ENCODE results near the gene LILRB5. TPM values are rescaled to one million over a fixed set of nuclear protein-coding genes. Genes with fewer than 3 reads are reported as not detected.

LILRB5 gene
- total and polyA plus RNA-seq, 2 of the 4 experiments (the other 2 are of a cell fraction) = not detected

DNA sequence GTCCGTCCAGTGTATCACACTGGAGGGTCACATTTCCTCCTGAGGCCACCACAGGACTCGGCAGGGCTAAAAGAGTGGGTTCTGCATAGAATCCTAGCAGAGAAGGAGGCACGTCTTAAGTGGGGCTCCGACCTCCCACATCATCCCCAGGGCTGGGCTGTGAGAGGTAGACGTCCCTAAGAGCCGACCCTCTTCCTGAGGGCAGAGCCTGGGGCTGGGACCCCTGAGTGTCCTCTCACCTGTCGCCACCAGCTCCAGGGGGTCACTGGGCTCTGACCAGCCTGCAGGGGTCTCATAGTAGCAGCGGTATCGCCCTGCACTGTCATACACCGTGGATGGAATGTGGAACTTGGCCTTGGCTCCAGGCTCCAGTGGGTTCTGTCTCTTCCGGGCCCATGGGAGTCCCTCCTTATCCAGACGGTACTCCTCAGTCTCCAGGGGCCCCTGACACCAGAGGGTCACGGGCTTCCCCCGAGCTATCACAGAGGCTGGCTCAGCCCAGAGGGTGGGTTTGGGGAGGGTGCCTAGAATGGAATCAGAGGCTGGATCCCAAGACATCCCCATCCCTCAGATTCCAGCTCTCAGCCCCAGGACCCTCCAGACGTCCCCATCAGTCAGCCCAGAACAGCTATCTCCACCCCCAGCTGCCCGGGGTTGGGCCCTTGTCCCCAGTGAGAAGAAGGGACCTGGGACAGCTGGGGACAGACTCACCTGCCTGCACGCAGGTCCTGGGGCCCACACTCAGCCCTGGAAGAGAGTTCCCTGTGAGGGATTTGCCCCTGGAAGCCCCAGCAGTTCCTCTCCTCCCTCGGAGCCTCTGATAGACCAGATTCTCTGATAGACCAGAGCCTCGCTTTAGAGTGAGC is 590 bp downstream of the LILRB5 start:
- Histone ChIP-seq H4K91ac (ENCODE audit: insufficient read depth, low read depth, low read length) (no peak overlapping the region), H2BK20ac (ENCODE audit: low read depth, low read length) (no peak overlapping the region), H3K4ac (ENCODE audit: low read depth, low read length) (no peak overlapping the region), H3K4me3 (ENCODE audit: insufficient read depth, low read depth, low read length) (no peak overlapping the region), H3K14ac (replicated peaks; ENCODE audit: low read depth, low read length) (no peak overlapping the region), H3K4me1 (ENCODE audit: control insufficient read depth, insufficient read depth, low read length) (no peaks in the 10 kb centered on the region), H3K9ac (ENCODE audit: low read depth, low read length) (no peak overlapping the region), H2BK15ac (ENCODE audit: low read depth, low read length) (no peak overlapping the region), H3K79me1 (ENCODE audit: low read depth in 1 of 2, low read length in 2 of 2) (no peaks in the 10 kb centered on the region), H2AFZ (replicated peaks; ENCODE audit: low read length, poor library complexity) (no peak overlapping the region), H3K23ac (ENCODE audit: low read depth, low read length) (no peak overlapping the region), H3K4me2 (ENCODE audit: low read depth, low read length) (no peak overlapping the region), H3K18ac (ENCODE audit: low read depth, low read length) (no peak overlapping the region), H2BK5ac (ENCODE audit: low read depth, low read length, poor library complexity, severe bottlenecking) (no peak overlapping the region), H3K36me3 (ENCODE audit: control insufficient read depth, insufficient read depth, low read length) (no peaks in the 10 kb centered on the region), H4K8ac (ENCODE audit: low read depth in 2 of 2, low read length in 2 of 2) (no peak overlapping the region), H3K27ac (ENCODE audit: insufficient read depth, low read length) (no peak overlapping the region), H2AK9ac (replicated peaks; ENCODE audit: low read depth, low read length, poor library complexity) (no peak overlapping the region), H3K27me3 (ENCODE audit: control insufficient read depth, insufficient read depth, low read length) (peaks cover 22% of the 10 kb centered on the region), H3K9me1 (ENCODE audit: insufficient read depth, low read length) (no peaks in the 10 kb centered on the region), H3K9me3 (ENCODE audit: control insufficient read depth, insufficient read depth, low read length) (no peaks in the 10 kb centered on the region), H3K56ac (ENCODE audit: extremely low read depth, insufficient read depth, low read length) (no peak overlapping the region), H2BK120ac (ENCODE audit: low read depth, low read length) (no peak overlapping the region), H4K5ac (ENCODE audit: low read depth, low read length) (no peak overlapping the region), H2AK5ac (ENCODE audit: low read depth, low read length) (no peak overlapping the region), H4K20me1 (ENCODE audit: insufficient read depth, low read length) (no peaks in the 10 kb centered on the region)
- intact Hi-C loops (cut with micrococcal nuclease) = no loop called here
- DNase-seq (no peak), ATAC-seq (ENCODE audit: low read depth) (no peak)
- BruUV-seq (replicated peaks) = no TSS peak
- in situ Hi-C loops (cut with MboI; ENCODE audit: low sequenced_read_pairs) = no loop called here
- TF ChIP-seq MAZ (IDR thresholded peaks at IDR 0.05; ENCODE audit: borderline replicate concordance, low read depth, low read length) = no peak
- TF ChIP-seq POLR2A (IDR thresholded peaks at IDR 0.05; ENCODE audit: low read depth, low read length) = no peak
- no peak for TF ChIP-seq MAFK (IDR thresholded peaks at IDR 0.05; ENCODE audit: low read depth, low read length)
- no peak for TF ChIP-seq RAD21 (IDR thresholded peaks at IDR 0.05; ENCODE audit: low read length)
- TF ChIP-seq, protein P1, sequence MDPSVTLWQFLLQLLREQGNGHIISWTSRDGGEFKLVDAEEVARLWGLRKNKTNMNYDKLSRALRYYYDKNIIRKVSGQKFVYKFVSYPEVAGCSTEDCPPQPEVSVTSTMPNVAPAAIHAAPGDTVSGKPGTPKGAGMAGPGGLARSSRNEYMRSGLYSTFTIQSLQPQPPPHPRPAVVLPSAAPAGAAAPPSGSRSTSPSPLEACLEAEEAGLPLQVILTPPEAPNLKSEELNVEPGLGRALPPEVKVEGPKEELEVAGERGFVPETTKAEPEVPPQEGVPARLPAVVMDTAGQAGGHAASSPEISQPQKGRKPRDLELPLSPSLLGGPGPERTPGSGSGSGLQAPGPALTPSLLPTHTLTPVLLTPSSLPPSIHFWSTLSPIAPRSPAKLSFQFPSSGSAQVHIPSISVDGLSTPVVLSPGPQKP (IDR thresholded peaks at IDR 0.05; ENCODE audit: borderline replicate concordance, low read depth, low read length) = no peak
- TF ChIP-seq, protein P2, sequence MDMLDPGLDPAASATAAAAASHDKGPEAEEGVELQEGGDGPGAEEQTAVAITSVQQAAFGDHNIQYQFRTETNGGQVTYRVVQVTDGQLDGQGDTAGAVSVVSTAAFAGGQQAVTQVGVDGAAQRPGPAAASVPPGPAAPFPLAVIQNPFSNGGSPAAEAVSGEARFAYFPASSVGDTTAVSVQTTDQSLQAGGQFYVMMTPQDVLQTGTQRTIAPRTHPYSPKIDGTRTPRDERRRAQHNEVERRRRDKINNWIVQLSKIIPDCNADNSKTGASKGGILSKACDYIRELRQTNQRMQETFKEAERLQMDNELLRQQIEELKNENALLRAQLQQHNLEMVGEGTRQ (IDR thresholded peaks at IDR 0.05; ENCODE audit: low read depth, low read length) = no peak
- POLR2A ChIA-PET (ENCODE audit: unreplicated experiment) = no interaction called here
- dilution Hi-C loops (cut with HindIII; ENCODE audit: low sequenced_read_pairs, unreplicated experiment) = no loop called here
- CTCF ChIA-PET = no interaction called here
- no CpG with 5 or more reads among the region's 19 CpGs for WGBS, 2 experiments (ENCODE audit: extremely low coverage in 2 of 2, insufficient read length in 1 of 2)
